Measurements from ENCODE around the gene IL1RAPL1.

DNA sequence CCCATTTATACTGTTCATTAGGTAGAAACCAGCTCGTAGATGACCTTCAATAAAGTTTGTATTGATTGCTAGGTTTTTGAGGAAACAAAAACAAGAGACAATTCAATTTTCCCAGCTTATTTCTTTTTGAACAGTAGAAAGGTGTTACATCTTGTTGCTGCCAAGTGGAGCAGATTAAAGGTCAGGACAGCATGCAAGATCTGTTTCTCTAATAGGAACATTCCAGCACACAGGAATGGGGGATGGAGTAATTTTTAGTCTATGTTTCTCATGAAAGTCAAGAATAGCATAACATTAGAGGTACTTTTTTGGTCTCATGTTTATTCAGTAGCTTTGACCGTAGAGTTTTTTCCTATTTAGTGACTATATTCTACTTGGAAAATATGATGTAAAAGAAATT is 132.4 kb downstream of the IL1RAPL1 start:
- TF ChIP-seq CTCF (IDR thresholded peaks at IDR 0.05) (no peak), POLR2A (IDR thresholded peaks at IDR 0.05) (no peak)

Measured in breast epithelium (tissue), 3 donors.